Erythroblast (primary cell): ENCODE results near the gene STRIP2.

ENCODE experiments used
- DNase-seq, 2 experiments: peaks; one replicate each; lab custom pipeline; 2025; lab: John Stamatoyannopoulos, UW
- GATA1 ChIP-seq: IDR thresholded peaks from 2 replicates; pipeline ENCODE4 v1.6.1; 2011; ENCODE audit warnings: low read depth, mild to moderate bottlenecking, control low read depth, low read length, moderate library complexity
- POLR2A ChIP-seq: IDR thresholded peaks from 2 replicates; pipeline ENCODE4 v1.6.1; 2011; ENCODE audit warnings: mild to moderate bottlenecking, low read length

STRIP2 gene

GRCh38 chr7:129433847-129434674 lies at the start of gene STRIP2:
STRIP2 (plus strand) TSS chr7:129434432; CDS start chr7:129434473, 41 bp downstream.
- TF ChIP-seq POLR2A (peak; percentile 92), GATA1 (no peak)
- DNase-seq, result peak; percentile 91 to 94

GRCh38 chr7:129385116-129385515 lies 49.1 kb upstream of the STRIP2 start:
- no peak for TF ChIP-seq POLR2A
- no peak for TF ChIP-seq GATA1
- no peak for DNase-seq

- no peak for TF ChIP-seq POLR2A
Measured at GRCh38 chr7:129385598-129385997, 48.6 kb upstream of the STRIP2 start.

GRCh38 chr7:129386506-129386905 lies 47.7 kb upstream of the STRIP2 start:
- TF ChIP-seq GATA1 (no peak), POLR2A (no peak)
- no peak for DNase-seq

More at GRCh38 chr7:129385598-129385997, 48.6 kb upstream of the STRIP2 start:
- DNase-seq, result no peak

- TF ChIP-seq GATA1, result no peak
- TF ChIP-seq POLR2A, result no peak
- DNase-seq, result no peak
Measured at GRCh38 chr7:129387537-129387936, 46.7 kb upstream of the STRIP2 start.

GRCh38 chr7:129388333-129389098 lies 45.7 kb upstream of the STRIP2 start:
- TF ChIP-seq GATA1, result no peak

GRCh38 chr7:129389829-129390228 lies 44.4 kb upstream of the STRIP2 start:
- DNase-seq, result no peak
- TF ChIP-seq POLR2A (no peak), GATA1 (no peak)

More at GRCh38 chr7:129388333-129389098, 45.7 kb upstream of the STRIP2 start:
- DNase-seq, result no peak

- DNase-seq, result no peak
- TF ChIP-seq POLR2A (no peak), GATA1 (no peak)
Measured at GRCh38 chr7:129390314-129390713, 43.9 kb upstream of the STRIP2 start.

GRCh38 chr7:129391546-129392171 lies 42.6 kb upstream of the STRIP2 start:
- no peak for TF ChIP-seq GATA1
- TF ChIP-seq POLR2A, result no peak
- no peak for DNase-seq

- TF ChIP-seq GATA1 (no peak), POLR2A (no peak)
- no peak for DNase-seq
Measured at GRCh38 chr7:129393255-129393654, 41.0 kb upstream of the STRIP2 start.

- DNase-seq, result no peak
- no peak for TF ChIP-seq GATA1
- no peak for TF ChIP-seq POLR2A
Measured at GRCh38 chr7:129394101-129394500, 40.1 kb upstream of the STRIP2 start.

GRCh38 chr7:129394982-129395914 lies 39.0 kb upstream of the STRIP2 start:
- DNase-seq, result no peak
- TF ChIP-seq POLR2A, result no peak
- TF ChIP-seq GATA1, result no peak

- TF ChIP-seq POLR2A (no peak), GATA1 (no peak)
- peak; percentile 53 to 68 for DNase-seq
Measured at GRCh38 chr7:129401228-129401966, 32.8 kb upstream of the STRIP2 start.
